ENCODE data around the gene TMEM255B.

- TF ChIP-seq EZH2 (optimal IDR thresholded peaks at IDR 0.05; ENCODE audit: low read depth, low read length), result no peak
- TF ChIP-seq CTCF (IDR thresholded peaks at IDR 0.05; ENCODE audit: low read length), result peak; percentile 11; the same call in 1 of the 2 replicates
These were observed 104.0 kb downstream of the TMEM255B start for GRCh38 chr13:113862931-113863523.
